GM23338 (cell line): ENCODE data around the gene FNDC7. TPM values are rescaled to one million over a fixed set of nuclear protein-coding genes. Genes with fewer than 3 reads are reported as not detected.

ENCODE experiments used
- ATAC-seq: fragments of 200-7000 bp; cut with Tn5 transposase; 3 replicates; pipeline ENCODE4 v1.9.1; 2020
- DNase-seq: peaks from one replicate; pipeline ENCODE4 v3.0.0-alpha.2; 2015; ENCODE audit warnings: low spot score
- H2AFZ ChIP-seq: fragments of 200-600 bp; sonication (generic); 2 replicates; pipeline ENCODE4 v1.8.0; 2016; ENCODE audit warnings: antibody characterized with exemption, mild to moderate bottlenecking, moderate library complexity
- H3F3A ChIP-seq: fragments of 200-600 bp; sonication (generic); replicated peaks from 2 replicates; pipeline ENCODE4 v1.8.0; 2017; ENCODE audit warnings: antibody characterized with exemption, mixed run types, low read depth
- H3K27ac ChIP-seq: fragments of 200-600 bp; sonication (generic); 2 replicates; pipeline ENCODE4 v1.6.1; 2016; ENCODE audit warnings: low read depth
- H3K27me3 ChIP-seq: fragments of 200-600 bp; sonication (generic); 2 replicates; pipeline ENCODE4 v1.8.0; 2016; ENCODE audit warnings: mild to moderate bottlenecking, mixed run types, moderate library complexity; ENCODE audit not compliant: insufficient read depth
- H3K36me3 ChIP-seq: fragments of 200-600 bp; sonication (generic); 2 replicates; pipeline ENCODE4 v1.8.0; 2016; ENCODE audit warnings: mild to moderate bottlenecking; ENCODE audit not compliant: insufficient read depth
- H3K4me1 ChIP-seq: fragments of 200-600 bp; sonication (generic); 2 replicates; pipeline ENCODE4 v1.8.0; 2016; ENCODE audit warnings: mild to moderate bottlenecking, moderate library complexity; ENCODE audit not compliant: insufficient read depth
- H3K4me2 ChIP-seq: fragments of 200-600 bp; sonication (generic); 2 replicates; pipeline ENCODE4 v1.7.1; 2017; ENCODE audit warnings: mixed run types
- H3K4me3 ChIP-seq: fragments of 200-600 bp; sonication (generic); 2 replicates; pipeline ENCODE4 v1.6.1; 2016; ENCODE audit warnings: mixed run types
- H3K79me2 ChIP-seq: fragments of 200-600 bp; sonication (generic); replicated peaks from 2 replicates; pipeline ENCODE4 v1.8.0; 2017; ENCODE audit warnings: mild to moderate bottlenecking; ENCODE audit not compliant: insufficient read depth
- H3K9me2 ChIP-seq: fragments of 200-600 bp; sonication (generic); 2 replicates; pipeline ENCODE4 v1.8.0; 2017; ENCODE audit not compliant: insufficient read depth
- H4K20me1 ChIP-seq: fragments of 200-600 bp; sonication (generic); replicated peaks from 2 replicates; pipeline ENCODE4 v1.8.0; 2017; ENCODE audit warnings: mild to moderate bottlenecking; ENCODE audit not compliant: insufficient read depth
- H3K27ac Mint-ChIP-seq: 2 replicates; pipeline ENCODE4 v1.8.0; 2020; ENCODE audit warnings: inconsistent platforms, mild to moderate bottlenecking, moderate library complexity, mixed read lengths
- H3K27me3 Mint-ChIP-seq: 3 replicates; pipeline ENCODE4 v1.8.0; 2022; ENCODE audit warnings: low read depth, mild to moderate bottlenecking, moderate library complexity, mixed read lengths, inconsistent platforms; ENCODE audit not compliant: insufficient read depth, poor library complexity
- H3K36me3 Mint-ChIP-seq: 3 replicates; pipeline ENCODE4 v1.8.0; 2021; ENCODE audit warnings: low read depth, mild to moderate bottlenecking, inconsistent platforms, moderate library complexity, mixed read lengths
- H3K4me1 Mint-ChIP-seq: 3 replicates; pipeline ENCODE4 v1.8.0; 2020; ENCODE audit warnings: mild to moderate bottlenecking, inconsistent platforms, mixed read lengths
- H3K4me3 Mint-ChIP-seq: 3 replicates; pipeline ENCODE4 v1.8.0; 2021; ENCODE audit warnings: moderate library complexity, mild to moderate bottlenecking, inconsistent platforms, mixed read lengths
- H3K9me3 Mint-ChIP-seq: 3 replicates; pipeline ENCODE4 v1.8.0; 2020; ENCODE audit warnings: moderate library complexity, mild to moderate bottlenecking, inconsistent platforms, mixed read lengths
- CREB1 ChIP-seq: fragments of 250-450 bp; sonication (Bioruptor Pico); IDR thresholded peaks from 2 replicates; pipeline ENCODE4 v1.5.0; 2020; ENCODE audit warnings: low read depth, mild to moderate bottlenecking, moderate library complexity
- ETS1 ChIP-seq: IDR thresholded peaks from 2 replicates; pipeline ENCODE4 v1.6.1; 2016; ENCODE audit warnings: antibody characterized with exemption
- EZH2 ChIP-seq: fragments of 200-600 bp; sonication (generic); IDR thresholded peaks from one replicate; pipeline ENCODE4 v1.8.0; 2017; ENCODE audit warnings: antibody characterized with exemption, mild to moderate bottlenecking, low read depth; ENCODE audit not compliant: unreplicated experiment
- JUNB ChIP-seq: IDR thresholded peaks from one replicate; pipeline ENCODE4 v1.6.1; 2016; ENCODE audit warnings: antibody characterized with exemption; ENCODE audit not compliant: unreplicated experiment
- NANOG ChIP-seq: IDR thresholded peaks from 2 replicates; pipeline ENCODE4 v1.6.1; 2016; ENCODE audit warnings: antibody characterized with exemption, borderline replicate concordance
- REST ChIP-seq: IDR thresholded peaks from one replicate; pipeline ENCODE4 v1.6.1; 2018; ENCODE audit warnings: antibody characterized with exemption; ENCODE audit not compliant: unreplicated experiment
- ZNF114 ChIP-seq: fragments of 250-450 bp; sonication (Bioruptor Pico); IDR thresholded peaks from 2 replicates; pipeline ENCODE4 v1.5.0; 2020; ENCODE audit warnings: mild to moderate bottlenecking, moderate library complexity
- ZNF331 ChIP-seq: fragments of 250-450 bp; sonication (Bioruptor Pico); IDR thresholded peaks from 2 replicates; pipeline ENCODE4 v1.5.0; 2020; ENCODE audit warnings: low read depth, mild to moderate bottlenecking, moderate library complexity
- ZNF462 ChIP-seq: fragments of 250-450 bp; sonication (Bioruptor Pico); IDR thresholded peaks from 2 replicates; pipeline ENCODE4 v1.5.0; 2020; ENCODE audit warnings: mild to moderate bottlenecking, moderate library complexity
- polyA plus RNA-seq: library from polyadenylated mRNA; unstranded; fragments of >200 nt; fragmentation: Nextera tagmentation; extraction: Ambion mirVana; gene quantifications from 2 replicates; pipeline ENCODE4 v1.2.1, GENCODE V29; 2016
- total RNA-seq: library from RNA; depleted of rRNA; stranded (reverse); fragments of >200 nt; shearing (Covaris generic); gene quantifications from 2 replicates; pipeline ENCODE4 v1.2.3, GENCODE V29; 2014

FNDC7 gene
- total and polyA plus RNA-seq, 2 experiments from 2014 or later: 0.06 to 0.28 TPM

- TF ChIP-seq NANOG (no peak), ZNF114 (CRISPR knock-in tag) (no peak)
Measured at GRCh38 chr1:108767708-108768107, 55.0 kb downstream of the FNDC7 start (continued).

- Mint-ChIP-seq H3K4me3 (no peak overlapping the region), H3K4me1 (no peaks in the 10 kb centered on the region), H3K36me3 (peaks cover 27% of the 10 kb centered on the region), H3K9me3 (no peaks in the 10 kb centered on the region), H3K27ac (no peak overlapping the region), H3K27me3 (no peaks in the 10 kb centered on the region)
- ATAC-seq: no peak
- Histone ChIP-seq H3K36me3 (no peaks in the 10 kb centered on the region), H3K27ac (no peak overlapping the region), H3K9me2 (no peaks in the 10 kb centered on the region), H3K4me1 (no peaks in the 10 kb centered on the region), H3K27me3 (no peaks in the 10 kb centered on the region), H3K79me2 (no peaks in the 10 kb centered on the region), H4K20me1 (0 out of 2 replicates have a peak, but pooled peaks cover 2% of the 10 kb centered on the region), H3K4me3 (no peak overlapping the region), H2AFZ (no peak overlapping the region), H3F3A (no peaks in the 10 kb centered on the region), H3K4me2 (no peak overlapping the region)
- TF ChIP-seq ETS1: no peak
- TF ChIP-seq CREB1: no peak
- DNase-seq: no peak
Measured at GRCh38 chr1:108777839-108778238, 65.1 kb downstream of the FNDC7 start.

- Mint-ChIP-seq H3K4me3 (no peak overlapping the region), H3K9me3 (peaks cover 12% of the 10 kb centered on the region), H3K27ac (no peak overlapping the region), H3K36me3 (peaks cover 39% of the 10 kb centered on the region), H3K27me3 (no peaks in the 10 kb centered on the region), H3K4me1 (no peaks in the 10 kb centered on the region)
- no peaks in the 10 kb centered on the region for H3K27me3 ChIP-seq
- no peaks in the 10 kb centered on the region for H3K9me2 ChIP-seq
- TF ChIP-seq EZH2 (no peak), NANOG (no peak), ZNF462 (CRISPR knock-in tag) (no peak), REST (no peak), ZNF331 (CRISPR knock-in tag) (no peak), JUNB (no peak), ZNF114 (CRISPR knock-in tag) (no peak)
- DNase-seq (no peak), ATAC-seq (no peak)
- peaks cover 9% of the 10 kb centered on the region for H3K36me3 ChIP-seq
- no peaks in the 10 kb centered on the region for H3F3A ChIP-seq
- H2AFZ ChIP-seq: no peak overlapping the region
- no peak overlapping the region for H3K4me3 ChIP-seq
- no peaks in the 10 kb centered on the region for H3K79me2 ChIP-seq
- H3K4me1 ChIP-seq: no peaks in the 10 kb centered on the region
- no peak overlapping the region for H3K27ac ChIP-seq
- no peak overlapping the region for H3K4me2 ChIP-seq
- H4K20me1 ChIP-seq: 0 out of 2 replicates have a peak, but pooled peaks cover 1% of the 10 kb centered on the region
Measured at GRCh38 chr1:108779455-108779854, 66.7 kb downstream of the FNDC7 start.
